Measurements from ENCODE around the gene AURKA.
"Not testable (repeated sequence)": the region's sequence is repeated elsewhere in the genome, so short reads cannot be mapped to it uniquely, and the experiment has no call there.

AURKA gene

DNA sequence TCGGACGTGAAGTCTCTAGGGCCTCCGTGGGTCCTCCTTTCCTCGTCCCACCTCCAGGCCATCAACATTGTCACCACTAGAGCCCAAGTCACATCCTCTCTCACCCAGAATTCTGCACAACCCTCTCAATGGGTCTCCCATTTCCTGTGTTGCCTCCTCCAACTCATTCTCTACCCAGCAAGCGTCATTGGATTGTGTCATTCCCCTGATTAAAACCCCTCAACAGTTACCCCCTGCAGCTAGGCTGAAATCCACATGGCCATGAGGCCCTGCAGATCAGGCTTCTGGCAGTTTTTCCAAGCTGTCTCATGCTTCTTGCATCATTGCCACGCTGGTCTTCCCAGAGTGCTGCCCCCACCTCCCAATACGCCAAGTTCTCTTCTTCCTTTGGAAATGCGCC lies 46.1 kb downstream of the AURKA start:
- H3K27ac ChIP-seq = no peak overlapping the region
- TF ChIP-seq EZH2 (IDR thresholded peaks at IDR 0.05) (no peak), POLR2AphosphoS5 (IDR thresholded peaks at IDR 0.05; ENCODE audit: borderline replicate concordance, low read depth, low read length) (no peak), FOXP2 (optimal IDR thresholded peaks at IDR 0.05; ENCODE audit: control extremely low read depth, extremely low read length, insufficient read depth) (no peak)
- H3K9ac ChIP-seq (ENCODE audit: insufficient read length) = no peak overlapping the region
- no peaks in the 10 kb centered on the region for H3K36me3 ChIP-seq (ENCODE audit: insufficient read depth, low read length)
- no peak overlapping the region for H3K4me3 ChIP-seq
- DNase-seq (ENCODE audit: low read depth, low spot score) = no peak
- no peaks in the 10 kb centered on the region for H3K9me3 ChIP-seq (ENCODE audit: low read depth, low read length)

DNA sequence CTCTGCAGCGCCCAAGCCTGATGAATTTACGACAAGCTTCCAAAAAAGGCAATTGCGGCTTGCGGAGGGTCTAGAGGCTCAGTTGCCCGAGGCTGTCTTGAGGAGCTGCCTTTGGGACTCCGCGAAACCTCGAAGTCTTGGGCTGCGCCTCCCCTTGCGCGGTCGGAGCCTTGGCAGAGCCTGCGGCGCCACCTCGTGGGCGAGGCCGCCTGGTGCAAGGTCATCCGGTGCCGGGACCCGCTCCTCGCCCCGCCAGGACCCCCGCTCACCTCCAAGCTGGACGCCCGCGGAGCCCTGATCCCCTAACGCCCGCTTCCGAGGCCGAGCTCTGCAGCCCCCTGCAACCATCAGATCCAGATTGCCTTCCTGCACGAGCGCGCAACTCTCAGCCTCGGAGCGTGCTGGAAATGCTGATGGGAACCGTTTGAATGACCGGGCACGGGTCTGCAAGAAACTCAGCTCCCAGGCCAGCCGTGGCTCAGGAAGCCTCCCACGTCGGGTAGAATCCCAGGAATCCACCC lies 48.1 kb downstream of the AURKA start:
- no peaks in the 10 kb centered on the region for H3K9me3 ChIP-seq (ENCODE audit: low read depth, low read length)

GRCh38 chr20:56342783-56343182 lies 49.2 kb downstream of the AURKA start:
- H3K9ac ChIP-seq (ENCODE audit: insufficient read length) = no peak overlapping the region
- no peak for DNase-seq (ENCODE audit: low read depth, low spot score)
- no peaks in the 10 kb centered on the region for H3K36me3 ChIP-seq (ENCODE audit: insufficient read depth, low read length)
- H3K27ac ChIP-seq = no peak overlapping the region
- no peak overlapping the region for H3K4me3 ChIP-seq
- no peak for TF ChIP-seq POLR2AphosphoS5 (IDR thresholded peaks at IDR 0.05; ENCODE audit: borderline replicate concordance, low read depth, low read length)
- no peak for TF ChIP-seq EZH2 (IDR thresholded peaks at IDR 0.05)
- no peak for TF ChIP-seq FOXP2 (optimal IDR thresholded peaks at IDR 0.05; ENCODE audit: control extremely low read depth, extremely low read length, insufficient read depth)
- no peaks in the 10 kb centered on the region for H3K9me3 ChIP-seq (ENCODE audit: low read depth, low read length)

More for the DNA sequence above, 48.1 kb downstream of the AURKA start:
- no peak overlapping the region for H3K27ac ChIP-seq
- TF ChIP-seq FOXP2 (optimal IDR thresholded peaks at IDR 0.05; ENCODE audit: control extremely low read depth, extremely low read length, insufficient read depth) (no peak), POLR2AphosphoS5 (IDR thresholded peaks at IDR 0.05; ENCODE audit: borderline replicate concordance, low read depth, low read length) (no peak), EZH2 (IDR thresholded peaks at IDR 0.05) (no peak)
- no peak for DNase-seq (ENCODE audit: low read depth, low spot score)
- H3K9ac ChIP-seq (ENCODE audit: insufficient read length) = no peak overlapping the region
- no peaks in the 10 kb centered on the region for H3K36me3 ChIP-seq (ENCODE audit: insufficient read depth, low read length)
- no peak overlapping the region for H3K4me3 ChIP-seq

GRCh38 chr20:56336709-56337108 lies 55.3 kb downstream of the AURKA start:
- DNase-seq (ENCODE audit: low read depth, low spot score); H3K36me3 ChIP-seq (ENCODE audit: insufficient read depth, low read length); H3K4me3 ChIP-seq; H3K9me3 ChIP-seq (ENCODE audit: low read depth, low read length); H3K27ac ChIP-seq; H3K9ac ChIP-seq (ENCODE audit: insufficient read length): not testable (repeated sequence)

DNA sequence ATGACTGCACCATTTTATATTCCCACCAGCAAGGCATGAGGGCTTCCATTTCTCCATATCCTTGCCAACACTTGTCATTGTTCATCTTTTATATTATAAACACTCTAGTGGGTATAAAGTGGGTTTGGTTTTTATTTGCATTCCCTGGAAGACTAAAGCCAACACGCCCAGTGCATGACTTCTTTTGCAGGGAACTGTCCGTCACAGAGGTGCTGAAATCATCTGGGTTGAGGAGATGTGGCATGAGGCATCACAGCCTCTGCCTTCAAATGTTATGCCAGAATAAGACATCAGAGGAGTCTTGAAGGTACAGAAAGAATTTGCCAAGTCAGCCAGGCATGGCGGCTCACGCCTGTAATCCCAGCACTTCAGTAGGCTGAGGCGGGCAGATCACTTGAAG lies 63.2 kb downstream of the AURKA start:
- H3K9ac ChIP-seq (ENCODE audit: insufficient read length) = no peak overlapping the region
- no peak for DNase-seq (ENCODE audit: low read depth, low spot score)
- TF ChIP-seq POLR2AphosphoS5 (IDR thresholded peaks at IDR 0.05; ENCODE audit: borderline replicate concordance, low read depth, low read length) = no peak
- no peak for TF ChIP-seq EZH2 (IDR thresholded peaks at IDR 0.05)
- TF ChIP-seq FOXP2 (optimal IDR thresholded peaks at IDR 0.05; ENCODE audit: control extremely low read depth, extremely low read length, insufficient read depth) = no peak
- no peaks in the 10 kb centered on the region for H3K36me3 ChIP-seq (ENCODE audit: insufficient read depth, low read length)
- no peak overlapping the region for H3K4me3 ChIP-seq
- no peak overlapping the region for H3K27ac ChIP-seq
- H3K9me3 ChIP-seq (ENCODE audit: low read depth, low read length) = no peaks in the 10 kb centered on the region

GRCh38 chr20:56324806-56325205 lies 67.2 kb downstream of the AURKA start:
- TF ChIP-seq FOXP2 (optimal IDR thresholded peaks at IDR 0.05; ENCODE audit: control extremely low read depth, extremely low read length, insufficient read depth) (no peak), EZH2 (IDR thresholded peaks at IDR 0.05) (no peak), POLR2AphosphoS5 (IDR thresholded peaks at IDR 0.05; ENCODE audit: borderline replicate concordance, low read depth, low read length) (no peak)
- Histone ChIP-seq H3K27ac (no peak overlapping the region), H3K9ac (ENCODE audit: insufficient read length) (no peak overlapping the region), H3K36me3 (ENCODE audit: insufficient read depth, low read length) (no peaks in the 10 kb centered on the region), H3K4me3 (no peak overlapping the region), H3K9me3 (ENCODE audit: low read depth, low read length) (no peaks in the 10 kb centered on the region)
- DNase-seq (ENCODE audit: low read depth, low spot score) = no peak

- TF ChIP-seq FOXP2 (optimal IDR thresholded peaks at IDR 0.05; ENCODE audit: control extremely low read depth, extremely low read length, insufficient read depth) (no peak), EZH2 (IDR thresholded peaks at IDR 0.05) (no peak), POLR2AphosphoS5 (IDR thresholded peaks at IDR 0.05; ENCODE audit: borderline replicate concordance, low read depth, low read length) (no peak)
- no peak for DNase-seq (ENCODE audit: low read depth, low spot score)
- H3K9me3 ChIP-seq (ENCODE audit: low read depth, low read length) = no peaks in the 10 kb centered on the region
- no peak overlapping the region for H3K27ac ChIP-seq
- no peak overlapping the region for H3K4me3 ChIP-seq
- H3K9ac ChIP-seq (ENCODE audit: insufficient read length) = no peak overlapping the region
- H3K36me3 ChIP-seq (ENCODE audit: insufficient read depth, low read length) = no peaks in the 10 kb centered on the region
Observed at GRCh38 chr20:56323656-56324055, 68.4 kb downstream of the AURKA start.

DNA sequence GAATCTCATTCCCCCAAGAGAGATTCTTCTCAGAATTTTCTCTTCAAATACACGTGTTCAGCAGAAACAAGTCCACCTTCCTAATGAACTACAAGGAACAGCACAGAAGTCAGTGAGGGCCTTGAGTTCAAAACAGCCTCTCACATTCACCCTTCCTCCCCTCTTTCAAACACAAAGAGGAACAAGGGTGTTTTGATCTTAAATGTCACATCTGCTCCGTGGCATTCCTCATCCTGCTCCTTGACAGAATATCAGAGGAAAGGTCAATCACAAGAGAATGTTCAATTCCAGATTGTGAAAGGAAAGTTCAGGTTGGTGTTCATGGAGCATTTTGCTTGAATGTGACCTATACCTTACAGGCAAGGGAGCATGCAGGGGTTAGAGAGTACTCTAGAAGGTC lies 68.8 kb downstream of the AURKA start:
- no peak for TF ChIP-seq POLR2AphosphoS5 (IDR thresholded peaks at IDR 0.05; ENCODE audit: borderline replicate concordance, low read depth, low read length)

GRCh38 chr20:56322681-56323080 lies 69.3 kb downstream of the AURKA start:
- DNase-seq (ENCODE audit: low read depth, low spot score) = no peak
- Histone ChIP-seq H3K9ac (ENCODE audit: insufficient read length) (no peak overlapping the region), H3K36me3 (ENCODE audit: insufficient read depth, low read length) (no peaks in the 10 kb centered on the region), H3K27ac (no peak overlapping the region), H3K9me3 (ENCODE audit: low read depth, low read length) (no peaks in the 10 kb centered on the region), H3K4me3 (no peak overlapping the region)
- no peak for TF ChIP-seq POLR2AphosphoS5 (IDR thresholded peaks at IDR 0.05; ENCODE audit: borderline replicate concordance, low read depth, low read length)
- no peak for TF ChIP-seq EZH2 (IDR thresholded peaks at IDR 0.05)
- no peak for TF ChIP-seq FOXP2 (optimal IDR thresholded peaks at IDR 0.05; ENCODE audit: control extremely low read depth, extremely low read length, insufficient read depth)

More for the DNA sequence above, 68.8 kb downstream of the AURKA start:
- Histone ChIP-seq H3K27ac (no peak overlapping the region), H3K36me3 (ENCODE audit: insufficient read depth, low read length) (no peaks in the 10 kb centered on the region), H3K9ac (ENCODE audit: insufficient read length) (no peak overlapping the region), H3K4me3 (no peak overlapping the region), H3K9me3 (ENCODE audit: low read depth, low read length) (no peaks in the 10 kb centered on the region)
- DNase-seq (ENCODE audit: low read depth, low spot score) = no peak

Measured in SK-N-MC (cell line).